WERI-Rb-1 (cell line): Measurements from ENCODE around the gene SPATA22.

Source experiments
- DNase-seq: peaks from one replicate; pipeline ENCODE4 v3.0.0-alpha.2; 2020
- H3K27ac ChIP-seq: fragments of 250-450 bp; sonication (Bioruptor Pico); 2 replicates; pipeline ENCODE4 v1.5.1; 2020; ENCODE audit warnings: mild to moderate bottlenecking, moderate library complexity
- H3K27me3 ChIP-seq: fragments of 250-450 bp; sonication (Bioruptor Pico); 2 replicates; pipeline ENCODE4 v1.5.1; 2021; ENCODE audit warnings: mild to moderate bottlenecking, low read depth, moderate library complexity; ENCODE audit not compliant: insufficient read depth, severe bottlenecking
- H3K36me3 ChIP-seq: fragments of 250-450 bp; sonication (Bioruptor Pico); 2 replicates; pipeline ENCODE4 v1.5.1; 2020; ENCODE audit warnings: mild to moderate bottlenecking, moderate library complexity
- H3K4me3 ChIP-seq: 2 replicates; pipeline ENCODE4 v1.5.1; 2011; ENCODE audit warnings: low read depth, mild to moderate bottlenecking, control low read depth, low read length
- H3K9me3 ChIP-seq: fragments of 250-450 bp; sonication (Bioruptor Pico); 2 replicates; pipeline ENCODE4 v1.5.1; 2021; ENCODE audit warnings: mild to moderate bottlenecking, moderate library complexity; ENCODE audit not compliant: severe bottlenecking
- TF ChIP-seq, protein P1 (sequence below): IDR thresholded peaks from 2 replicates; pipeline ENCODE4 v1.5.1; 2011; ENCODE audit warnings: low read depth, mild to moderate bottlenecking, control low read depth, inconsistent platforms, low read length

The SPATA22 gene

DNA sequence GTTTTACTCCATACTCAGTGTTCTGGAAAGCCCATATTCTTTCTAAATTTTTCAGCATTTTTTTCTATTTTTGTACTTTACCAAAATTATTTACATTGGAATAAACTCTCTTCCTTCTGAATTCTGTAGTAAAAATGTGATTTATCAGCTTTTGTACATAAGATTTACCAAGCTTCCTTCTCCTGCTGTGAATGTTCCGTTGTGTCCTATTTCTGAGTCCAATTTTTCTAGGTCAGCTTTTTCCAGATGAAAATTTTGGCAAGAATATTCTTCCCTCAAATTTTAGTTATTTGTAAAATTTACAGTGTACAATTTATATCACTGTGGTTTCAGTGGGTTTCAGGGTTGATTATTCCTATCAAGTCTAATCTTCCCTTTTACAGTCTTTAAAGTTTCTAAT is 31.7 kb upstream of the SPATA22 start:
- TF ChIP-seq, protein P1, sequence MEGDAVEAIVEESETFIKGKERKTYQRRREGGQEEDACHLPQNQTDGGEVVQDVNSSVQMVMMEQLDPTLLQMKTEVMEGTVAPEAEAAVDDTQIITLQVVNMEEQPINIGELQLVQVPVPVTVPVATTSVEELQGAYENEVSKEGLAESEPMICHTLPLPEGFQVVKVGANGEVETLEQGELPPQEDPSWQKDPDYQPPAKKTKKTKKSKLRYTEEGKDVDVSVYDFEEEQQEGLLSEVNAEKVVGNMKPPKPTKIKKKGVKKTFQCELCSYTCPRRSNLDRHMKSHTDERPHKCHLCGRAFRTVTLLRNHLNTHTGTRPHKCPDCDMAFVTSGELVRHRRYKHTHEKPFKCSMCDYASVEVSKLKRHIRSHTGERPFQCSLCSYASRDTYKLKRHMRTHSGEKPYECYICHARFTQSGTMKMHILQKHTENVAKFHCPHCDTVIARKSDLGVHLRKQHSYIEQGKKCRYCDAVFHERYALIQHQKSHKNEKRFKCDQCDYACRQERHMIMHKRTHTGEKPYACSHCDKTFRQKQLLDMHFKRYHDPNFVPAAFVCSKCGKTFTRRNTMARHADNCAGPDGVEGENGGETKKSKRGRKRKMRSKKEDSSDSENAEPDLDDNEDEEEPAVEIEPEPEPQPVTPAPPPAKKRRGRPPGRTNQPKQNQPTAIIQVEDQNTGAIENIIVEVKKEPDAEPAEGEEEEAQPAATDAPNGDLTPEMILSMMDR, result no peak
- no peak for DNase-seq
- no peaks in the 10 kb centered on the region for H3K36me3 ChIP-seq

DNA sequence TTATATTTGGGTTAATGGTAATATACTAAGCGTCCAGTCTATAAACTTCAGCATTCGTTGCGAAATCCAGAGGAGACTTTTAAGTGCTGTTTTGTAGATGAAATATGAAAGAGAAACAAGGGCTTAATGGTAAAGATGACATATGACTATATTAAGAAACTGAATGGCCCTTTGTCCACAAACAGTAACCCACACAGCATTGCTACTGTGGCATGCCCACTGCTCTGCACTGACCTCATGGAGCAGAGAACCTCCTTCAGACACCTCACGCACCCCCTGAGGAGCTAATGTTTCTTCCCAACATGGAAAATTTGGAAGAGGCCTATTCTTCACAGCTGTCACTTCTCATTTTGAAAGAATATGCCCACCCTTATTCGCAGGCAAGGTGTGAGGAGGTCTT is 30.8 kb upstream of the SPATA22 start:
- H3K27me3 ChIP-seq, result peaks cover 4% of the 10 kb centered on the region
- H3K9me3 ChIP-seq, result peaks cover 3% of the 10 kb centered on the region
- H3K36me3 ChIP-seq, result no peaks in the 10 kb centered on the region
- TF ChIP-seq, protein P1, result no peak
- DNase-seq, result no peak
- H3K27ac ChIP-seq, result no peak overlapping the region
- no peak overlapping the region for H3K4me3 ChIP-seq

More for the DNA sequence above, 31.7 kb upstream of the SPATA22 start:
- Histone ChIP-seq H3K9me3 (peaks cover 3% of the 10 kb centered on the region), H3K27ac (no peak overlapping the region), H3K4me3 (no peak overlapping the region), H3K27me3 (peaks cover 4% of the 10 kb centered on the region)

DNA sequence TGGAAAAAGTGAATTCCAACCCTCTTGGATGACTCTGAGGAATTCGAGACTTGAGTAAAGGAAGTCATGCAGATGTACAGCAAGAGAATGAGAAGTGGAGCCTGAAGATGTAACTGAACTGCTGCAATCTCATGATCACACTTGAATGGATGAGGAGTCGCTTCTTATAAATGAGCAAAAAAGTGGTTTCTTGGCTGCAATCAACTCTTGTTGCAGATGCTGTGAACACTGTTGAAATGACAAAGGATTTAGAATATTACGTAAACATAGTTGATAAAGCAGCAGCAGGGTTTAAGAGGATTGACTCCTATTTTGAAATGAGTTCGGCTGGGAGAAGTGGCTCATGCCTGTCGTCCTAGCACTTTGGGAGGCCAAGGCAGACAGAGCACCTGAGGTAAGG is 29.7 kb upstream of the SPATA22 start:
- TF ChIP-seq, protein P1, result no peak

DNA sequence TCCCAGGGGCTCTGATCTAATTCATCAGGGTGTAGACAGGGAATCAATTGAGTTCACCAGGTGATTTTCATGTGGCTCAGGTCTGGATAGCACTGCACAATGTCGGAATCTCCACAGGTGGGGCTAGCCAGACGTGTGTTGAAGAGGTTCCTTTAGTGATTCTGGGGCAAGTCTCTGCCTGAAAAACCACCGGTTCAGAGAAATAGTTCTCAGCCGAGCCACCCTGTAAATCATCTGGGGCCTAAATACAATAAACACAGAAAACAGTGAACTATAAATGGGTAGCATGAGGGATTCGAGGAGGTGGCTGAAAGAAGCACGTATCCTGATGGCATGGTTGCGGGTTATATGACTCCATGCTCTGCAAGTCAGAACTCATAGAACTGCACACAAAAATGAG is 25.5 kb upstream of the SPATA22 start:
- peaks cover 6% of the 10 kb centered on the region for H3K9me3 ChIP-seq
- no peaks in the 10 kb centered on the region for H3K36me3 ChIP-seq
- no peaks in the 10 kb centered on the region for H3K27me3 ChIP-seq
- no peak overlapping the region for H3K4me3 ChIP-seq
- TF ChIP-seq, protein P1, result no peak
- no peak overlapping the region for H3K27ac ChIP-seq
- DNase-seq, result no peak

More for the DNA sequence above, 29.7 kb upstream of the SPATA22 start:
- H3K27me3 ChIP-seq, result no peaks in the 10 kb centered on the region
- peaks cover 3% of the 10 kb centered on the region for H3K9me3 ChIP-seq
- no peak for DNase-seq
- no peak overlapping the region for H3K27ac ChIP-seq
- no peak overlapping the region for H3K4me3 ChIP-seq
- H3K36me3 ChIP-seq, result no peaks in the 10 kb centered on the region

DNA sequence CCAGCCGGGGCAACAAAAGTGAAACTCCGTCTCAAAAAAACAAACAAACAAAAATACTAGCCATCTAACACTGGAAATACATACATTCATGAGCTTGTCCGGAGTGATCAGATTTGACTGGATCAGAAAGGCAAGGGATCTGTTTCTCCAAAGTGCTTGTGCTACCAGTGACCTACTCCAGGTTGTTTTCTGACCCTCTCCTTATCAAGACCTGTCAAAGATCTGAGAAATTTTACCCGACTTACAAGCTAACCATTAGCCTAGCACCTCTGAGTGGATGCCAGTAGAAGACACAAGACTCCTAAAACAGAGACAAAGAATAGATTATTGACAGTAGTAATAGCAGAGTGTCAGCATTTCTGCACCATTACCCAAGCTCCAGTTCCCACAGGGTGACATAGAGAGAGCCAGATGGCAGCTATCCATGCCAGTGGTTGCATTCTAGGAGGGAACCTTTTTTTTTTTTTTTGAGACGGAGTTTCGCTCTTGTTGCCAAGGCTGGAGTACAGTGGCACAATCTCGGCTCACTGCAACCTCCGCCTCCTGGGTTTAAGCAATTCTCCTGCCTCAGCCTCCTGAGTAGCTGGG is 14.0 kb upstream of the SPATA22 start:
- H3K4me3 ChIP-seq, result no peak overlapping the region
- H3K27ac ChIP-seq, result no peak overlapping the region
- H3K27me3 ChIP-seq, result no peaks in the 10 kb centered on the region
- no peaks in the 10 kb centered on the region for H3K36me3 ChIP-seq
- no peak for DNase-seq
- TF ChIP-seq, protein P1, result no peak
- H3K9me3 ChIP-seq, result no peaks in the 10 kb centered on the region

DNA sequence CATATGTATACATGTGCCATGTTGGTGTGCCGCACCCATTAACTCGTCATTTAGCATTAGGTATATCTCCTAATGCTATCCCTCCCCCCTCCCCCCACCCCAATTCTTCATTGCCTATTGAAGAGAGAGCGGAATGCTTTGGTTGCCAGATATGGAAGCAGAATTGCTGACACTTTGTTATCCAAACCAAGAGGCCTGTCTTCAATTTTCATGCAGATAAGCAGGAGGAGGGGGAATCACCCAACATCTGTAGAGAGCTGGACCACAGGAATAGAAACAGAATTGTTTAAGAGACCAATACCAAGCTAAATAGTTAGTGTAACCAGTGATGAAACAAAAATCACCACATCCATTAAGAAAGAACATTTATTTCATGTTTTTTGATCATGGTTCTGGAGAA is 11.2 kb upstream of the SPATA22 start:
- DNase-seq, result no peak
- TF ChIP-seq, protein P1, result no peak
- Histone ChIP-seq H3K9me3 (no peaks in the 10 kb centered on the region), H3K27me3 (no peaks in the 10 kb centered on the region), H3K4me3 (no peak overlapping the region), H3K27ac (no peak overlapping the region), H3K36me3 (no peaks in the 10 kb centered on the region)
